Stimulated activated CD4-positive, alpha-beta T cell treated with anti-CD3 and anti-CD28 coated beads, Interleukin-1b, Interleukin-23, amount 100 ng/mL, for 4 hours (primary cell): ENCODE results near the gene CCDC192.

Source experiments
- DNase-seq, 2 donors: peaks; one replicate each; pipeline ENCODE4 v3.0.0-alpha.2; 2020; ENCODE audit warnings: low read depth in 2 of 2

CCDC192 gene

GRCh38 chr5:127810017-127810416 lies 106.8 kb downstream of the CCDC192 start:
- DNase-seq, result no peak

GRCh38 chr5:127810707-127811490 lies 107.7 kb downstream of the CCDC192 start:
- DNase-seq, result no peak

GRCh38 chr5:127812570-127812969 lies 109.4 kb downstream of the CCDC192 start:
- no peak for DNase-seq

- DNase-seq, result no peak
Measured at GRCh38 chr5:127813633-127814587, 110.7 kb downstream of the CCDC192 start.

DNA sequence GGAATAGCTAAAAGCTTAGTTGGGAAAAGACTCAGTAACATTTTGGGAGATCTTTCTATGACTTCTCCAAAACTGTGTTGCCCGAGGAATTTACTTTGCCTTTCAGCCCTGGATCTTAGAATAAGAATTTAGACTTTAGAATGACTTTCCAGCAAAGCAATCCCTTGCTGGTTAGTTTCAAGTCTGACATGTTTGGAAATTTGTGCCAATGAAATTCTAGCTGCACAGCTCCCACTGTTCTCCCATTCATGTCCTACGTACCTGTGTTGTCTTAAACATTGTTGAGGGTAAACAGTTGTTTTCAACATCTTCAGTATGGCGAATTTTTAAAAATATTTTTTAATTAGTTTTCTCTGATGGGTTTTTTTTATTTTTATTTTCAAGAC lies 111.4 kb downstream of the CCDC192 start:
- DNase-seq, result no peak

DNA sequence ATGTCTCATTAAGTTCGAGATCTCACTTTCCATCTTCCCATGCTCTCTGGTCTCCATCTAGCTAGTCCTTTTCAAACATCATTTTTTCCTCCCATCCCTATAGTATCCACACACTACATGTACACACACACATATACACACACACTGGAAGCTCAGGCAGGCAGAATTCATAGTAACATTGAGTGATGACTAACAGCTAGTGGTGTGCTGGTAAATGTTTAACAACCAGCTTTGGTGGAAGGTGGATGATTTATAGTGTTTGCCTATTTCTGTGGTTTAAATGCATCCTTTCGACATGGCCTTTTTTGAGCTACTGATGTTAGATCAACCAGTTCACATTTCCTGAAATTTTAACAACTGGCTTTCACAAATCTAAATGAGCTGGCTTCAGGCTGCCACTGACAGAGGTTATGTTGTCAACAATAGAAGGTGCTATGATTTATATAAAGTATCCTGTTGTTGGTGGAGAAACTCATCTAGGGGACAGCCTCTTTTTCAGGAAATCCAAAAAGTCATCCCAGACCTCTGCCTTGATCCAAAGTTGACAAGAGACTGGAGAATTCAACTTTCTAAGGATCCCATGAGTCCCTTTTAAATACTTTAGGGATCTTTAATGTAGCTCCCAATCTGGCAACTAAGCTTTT lies 117.8 kb downstream of the CCDC192 start:
- DNase-seq, result no peak

- no peak for DNase-seq
Measured at GRCh38 chr5:127821896-127822295, 118.7 kb downstream of the CCDC192 start.

- DNase-seq, result no peak
Measured at GRCh38 chr5:127824126-127824525, 120.9 kb downstream of the CCDC192 start.

DNA sequence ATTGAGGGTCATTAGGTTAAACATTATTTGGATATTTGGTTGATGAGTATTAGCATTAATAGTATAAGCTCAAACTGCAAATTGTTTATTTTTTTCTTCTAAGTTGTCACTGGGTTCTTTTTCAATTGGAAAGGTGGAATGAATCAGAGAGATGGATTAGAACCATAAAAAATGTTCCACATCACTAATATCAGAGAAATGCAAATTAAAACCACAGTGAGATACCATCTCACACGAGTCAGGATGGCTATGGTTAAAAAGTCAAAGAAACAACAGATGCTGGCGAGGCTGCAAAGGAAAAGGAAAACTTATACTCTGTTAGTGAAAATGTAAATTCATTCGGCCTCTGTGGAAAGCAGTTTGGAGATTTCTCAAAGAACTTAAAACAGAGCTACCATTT lies 122.8 kb downstream of the CCDC192 start:
- DNase-seq, result no peak

GRCh38 chr5:127827451-127827850 lies 124.3 kb downstream of the CCDC192 start:
- no peak for DNase-seq

- no peak for DNase-seq
Measured at GRCh38 chr5:127830157-127830556, 127.0 kb downstream of the CCDC192 start.

DNA sequence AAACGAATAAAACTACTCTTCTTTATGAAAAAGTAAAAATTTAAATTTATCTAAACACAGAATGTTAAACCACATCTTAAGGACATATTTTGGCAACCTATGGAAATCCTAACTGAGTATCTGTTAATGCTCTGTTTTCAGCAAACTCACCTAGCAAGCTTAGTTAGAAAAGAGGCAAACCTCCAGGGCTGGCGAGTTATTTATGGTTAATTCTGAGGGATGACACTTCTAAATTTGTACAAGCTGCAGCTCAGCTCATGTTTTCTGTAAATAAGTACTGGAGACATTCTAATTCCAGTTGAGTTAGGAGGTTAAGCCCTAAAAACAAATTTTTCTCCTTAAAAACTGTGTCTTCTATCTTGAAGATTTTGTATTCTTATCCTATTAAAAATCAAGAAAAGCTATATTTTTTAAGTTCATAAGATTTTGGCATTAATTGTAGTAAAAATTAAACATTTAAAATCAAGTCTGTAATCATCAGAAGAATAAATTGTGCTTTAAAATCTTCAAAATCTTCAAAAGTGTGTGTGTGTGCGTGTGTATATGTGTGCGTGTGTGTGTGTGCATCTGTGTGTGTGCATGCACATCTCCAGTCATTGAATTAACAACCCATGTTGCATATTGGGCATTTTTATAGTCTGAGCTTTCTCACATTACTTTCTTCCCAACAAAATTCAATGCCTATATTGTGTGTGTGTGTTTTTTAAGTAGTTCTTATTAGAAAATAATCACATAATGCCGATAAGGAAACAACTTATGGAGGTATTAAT lies 127.8 kb downstream of the CCDC192 start:
- DNase-seq, result no peak

DNA sequence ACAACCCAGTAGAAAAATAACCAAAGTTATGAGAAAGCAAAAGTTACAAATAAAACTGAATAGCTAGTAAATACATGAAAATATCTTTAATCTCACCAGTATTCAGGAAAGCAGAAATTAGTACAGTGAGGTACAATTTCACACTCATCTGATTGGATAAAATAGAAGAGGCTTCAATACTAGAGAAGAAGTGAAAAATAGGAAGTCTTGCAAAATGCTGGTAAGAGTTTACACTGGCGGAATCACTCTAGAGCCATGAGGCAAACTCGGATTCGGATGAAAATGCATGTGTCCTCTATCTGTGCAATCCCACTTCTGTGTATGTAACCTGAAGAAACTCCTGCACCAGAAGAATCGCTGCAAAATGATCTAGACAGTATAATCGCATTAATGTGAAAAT lies 128.9 kb downstream of the CCDC192 start:
- DNase-seq, result no peak

DNA sequence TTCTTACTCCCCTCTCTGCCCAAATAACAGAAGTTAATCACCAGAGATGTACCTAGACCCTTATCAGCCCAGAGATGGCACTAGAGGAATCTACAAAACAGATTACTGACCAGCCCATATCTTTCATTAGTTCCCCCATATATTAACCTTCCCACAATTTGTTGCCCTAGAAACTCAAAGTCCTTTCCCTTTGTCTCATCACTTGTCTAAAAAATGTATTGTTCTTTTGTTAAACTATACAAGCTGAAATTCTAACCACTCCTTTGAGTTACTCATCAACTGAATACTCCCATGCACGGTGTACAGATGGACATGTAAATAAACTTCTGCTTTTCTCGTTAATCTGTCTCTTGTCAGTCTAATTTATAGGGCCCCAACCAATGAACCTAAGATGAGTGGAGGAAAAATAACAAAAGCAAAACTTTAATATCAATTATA lies 130.9 kb downstream of the CCDC192 start:
- no peak for DNase-seq

DNA sequence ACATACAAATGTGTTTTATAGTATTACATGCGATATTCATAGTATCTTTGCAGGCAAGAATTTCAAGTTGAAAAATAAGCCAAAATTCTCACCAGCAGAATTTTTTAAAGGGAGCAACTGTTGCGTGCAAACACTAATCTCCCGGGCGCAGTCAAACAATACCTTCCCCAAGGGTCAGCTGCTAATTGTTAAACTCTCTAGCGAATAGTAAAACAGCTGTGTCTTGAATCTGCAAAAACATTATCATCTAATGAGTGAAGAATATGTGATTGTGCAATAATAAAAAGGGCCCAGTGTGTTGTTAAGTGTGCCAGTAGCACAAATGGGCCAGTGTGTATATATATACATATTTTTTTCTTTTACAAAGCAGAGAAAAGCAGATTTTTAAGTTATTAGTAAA lies 131.4 kb downstream of the CCDC192 start:
- DNase-seq, result no peak

DNA sequence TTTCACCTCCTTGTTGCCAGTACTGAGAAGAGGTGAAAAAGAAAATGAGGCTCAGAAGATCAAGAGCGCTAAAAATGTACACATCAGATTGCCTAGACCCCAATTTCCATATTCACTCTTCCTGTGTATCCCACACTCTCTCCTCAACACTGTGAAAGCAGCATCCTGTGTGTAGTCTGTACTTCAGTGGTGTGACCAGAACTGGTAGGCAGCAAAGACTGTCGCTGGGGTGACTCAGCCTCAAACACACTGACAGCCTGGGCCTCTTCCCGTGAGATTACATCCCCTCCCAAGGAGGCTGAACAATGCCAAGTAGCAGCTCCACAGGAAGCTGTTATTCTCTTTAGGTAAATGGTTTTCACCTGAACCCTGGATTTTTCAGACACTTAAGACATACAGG lies 135.5 kb downstream of the CCDC192 start:
- no peak for DNase-seq

DNA sequence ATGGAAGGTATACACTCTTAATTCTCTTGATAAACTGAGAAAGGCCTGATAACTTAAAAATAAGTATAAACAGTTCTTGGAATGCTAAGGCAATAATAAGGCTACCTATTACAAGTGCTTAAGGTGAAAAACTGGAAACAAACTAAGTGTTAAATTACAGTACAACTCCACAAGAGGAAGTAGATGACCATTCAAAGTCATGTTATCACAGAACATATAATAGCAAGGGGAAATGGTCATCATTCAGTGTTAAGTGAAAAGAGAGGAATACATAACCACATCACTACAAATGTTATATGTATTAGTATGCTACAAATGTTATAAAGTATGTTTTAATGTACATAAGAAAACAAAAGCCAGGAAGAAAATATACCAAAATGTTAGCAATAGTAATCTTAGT lies 135.9 kb downstream of the CCDC192 start:
- no peak for DNase-seq

DNA sequence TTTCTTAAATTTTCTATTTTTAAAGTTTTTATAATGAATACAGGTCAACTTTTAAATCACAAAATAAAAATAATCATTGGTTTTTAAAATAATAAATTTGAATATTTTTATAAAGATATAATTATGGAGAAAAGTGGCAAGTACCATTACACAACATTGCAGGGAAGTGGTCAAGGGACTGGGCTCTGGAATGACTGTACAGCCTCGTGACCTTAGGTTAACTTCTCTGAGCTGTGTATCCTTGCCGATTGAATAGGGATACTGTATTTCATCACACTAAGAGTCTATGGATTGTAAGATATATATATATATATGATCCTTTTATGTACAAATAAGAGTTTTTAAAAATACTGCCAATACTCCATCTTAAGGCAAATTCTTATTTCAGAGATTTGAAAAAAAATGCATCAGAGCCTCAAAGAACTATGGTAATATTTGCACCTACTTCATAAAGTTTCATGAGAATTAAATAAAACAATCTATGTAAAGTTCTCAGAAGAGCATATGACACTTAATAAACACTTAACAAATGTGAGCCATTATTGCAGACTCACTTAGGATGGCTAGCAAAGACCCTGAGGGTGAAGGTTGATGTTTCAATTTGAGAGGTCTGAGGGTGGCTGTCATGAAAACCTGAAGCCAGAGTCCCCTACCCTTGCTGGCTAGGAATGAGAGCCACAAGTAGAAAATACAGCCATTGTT lies 136.5 kb downstream of the CCDC192 start:
- no peak for DNase-seq

GRCh38 chr5:127840198-127840524 lies 137.0 kb downstream of the CCDC192 start:
- no peak for DNase-seq

DNA sequence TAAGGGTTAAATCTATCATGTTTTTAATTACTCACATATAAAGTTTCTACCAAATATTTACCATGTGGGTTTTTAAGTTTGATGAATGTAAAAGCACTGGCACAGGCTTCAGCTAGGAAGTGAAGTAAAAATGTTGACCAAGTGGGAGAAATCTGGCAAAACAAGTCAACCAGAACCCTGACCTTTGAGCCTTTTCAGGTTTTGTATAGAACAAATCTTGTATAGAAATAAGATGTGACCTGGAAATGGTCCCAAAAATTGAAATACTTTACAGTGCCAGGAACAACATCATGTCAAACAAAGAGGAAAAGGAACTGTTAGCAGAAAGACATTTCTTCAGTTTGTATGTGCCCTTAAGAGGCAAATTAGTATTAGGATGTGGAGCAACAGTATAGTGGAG lies 137.6 kb downstream of the CCDC192 start:
- no peak for DNase-seq

- DNase-seq, result no peak
Measured at GRCh38 chr5:127844581-127845021, 141.4 kb downstream of the CCDC192 start.
